ENCODE measurements around the gene YPEL4. TPM values are rescaled to one million over a fixed set of nuclear protein-coding genes. Genes with fewer than 3 reads are reported as not detected.

The YPEL4 gene
- total and polyA plus RNA-seq, 8 donors: 1.2 to 10.1 (median 6.7) TPM

DNA sequence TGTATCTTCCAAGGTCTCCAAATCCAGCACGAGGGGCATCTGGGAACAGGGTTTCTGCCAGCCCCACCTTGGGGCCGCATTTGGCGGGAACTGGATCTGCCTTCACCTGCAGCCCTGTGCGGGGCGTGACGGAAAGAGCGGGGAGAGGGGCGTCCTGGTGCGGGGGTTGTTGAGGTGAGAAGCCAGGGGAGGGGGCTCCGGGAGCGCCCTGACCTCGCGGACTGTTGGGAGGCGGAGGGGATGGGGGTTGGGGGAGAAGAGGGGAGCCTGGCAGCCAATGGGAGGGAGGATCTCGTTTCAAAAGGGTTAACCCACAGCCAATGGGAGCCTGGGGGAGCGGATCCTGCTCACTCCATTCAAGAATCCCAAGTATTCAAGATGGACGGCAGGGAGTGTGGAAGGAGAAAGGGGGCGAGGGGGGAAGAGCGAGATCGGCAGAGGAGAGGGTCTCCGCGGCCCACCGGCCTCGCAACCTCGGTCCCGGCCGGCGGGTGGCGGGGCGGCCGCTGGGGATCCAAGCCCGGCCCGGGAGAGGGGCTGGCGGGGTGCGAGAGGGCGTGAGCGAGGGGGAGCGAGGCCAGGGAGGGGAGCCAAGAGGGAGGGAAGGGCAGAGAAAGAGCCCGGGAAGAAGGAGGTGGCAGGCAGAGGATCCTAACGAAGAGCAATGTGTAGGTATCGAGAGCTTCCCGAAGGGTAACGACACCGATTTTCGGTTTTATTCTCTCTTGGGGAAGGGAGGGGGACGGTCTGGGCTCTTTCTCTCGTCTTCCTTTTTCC is 11.5 kb downstream of the YPEL4 start:
- DNase-seq (peak; percentile 75 to 94 (median 84)), ATAC-seq (peak; percentile 92)
- Histone ChIP-seq H3K27me3 (peaks cover 0 to 36% of the 10 kb centered on the region in 2 donors), H3K9me3 (no peaks in the 10 kb centered on the region), H3K4me3 (peak overlapping the region; percentile 62 to 65), H3K36me3 (no peaks in the 10 kb centered on the region), H3K27ac (peak overlapping the region; percentile 76 to 79), H3K4me1 (peaks cover 17 to 35% of the 10 kb centered on the region in 2 donors)
- intact Hi-C loops (cut with DNase I): no loop called here
- TF ChIP-seq, protein P1, sequence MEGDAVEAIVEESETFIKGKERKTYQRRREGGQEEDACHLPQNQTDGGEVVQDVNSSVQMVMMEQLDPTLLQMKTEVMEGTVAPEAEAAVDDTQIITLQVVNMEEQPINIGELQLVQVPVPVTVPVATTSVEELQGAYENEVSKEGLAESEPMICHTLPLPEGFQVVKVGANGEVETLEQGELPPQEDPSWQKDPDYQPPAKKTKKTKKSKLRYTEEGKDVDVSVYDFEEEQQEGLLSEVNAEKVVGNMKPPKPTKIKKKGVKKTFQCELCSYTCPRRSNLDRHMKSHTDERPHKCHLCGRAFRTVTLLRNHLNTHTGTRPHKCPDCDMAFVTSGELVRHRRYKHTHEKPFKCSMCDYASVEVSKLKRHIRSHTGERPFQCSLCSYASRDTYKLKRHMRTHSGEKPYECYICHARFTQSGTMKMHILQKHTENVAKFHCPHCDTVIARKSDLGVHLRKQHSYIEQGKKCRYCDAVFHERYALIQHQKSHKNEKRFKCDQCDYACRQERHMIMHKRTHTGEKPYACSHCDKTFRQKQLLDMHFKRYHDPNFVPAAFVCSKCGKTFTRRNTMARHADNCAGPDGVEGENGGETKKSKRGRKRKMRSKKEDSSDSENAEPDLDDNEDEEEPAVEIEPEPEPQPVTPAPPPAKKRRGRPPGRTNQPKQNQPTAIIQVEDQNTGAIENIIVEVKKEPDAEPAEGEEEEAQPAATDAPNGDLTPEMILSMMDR (IDR thresholded peaks at IDR 0.05): no peak

DNA sequence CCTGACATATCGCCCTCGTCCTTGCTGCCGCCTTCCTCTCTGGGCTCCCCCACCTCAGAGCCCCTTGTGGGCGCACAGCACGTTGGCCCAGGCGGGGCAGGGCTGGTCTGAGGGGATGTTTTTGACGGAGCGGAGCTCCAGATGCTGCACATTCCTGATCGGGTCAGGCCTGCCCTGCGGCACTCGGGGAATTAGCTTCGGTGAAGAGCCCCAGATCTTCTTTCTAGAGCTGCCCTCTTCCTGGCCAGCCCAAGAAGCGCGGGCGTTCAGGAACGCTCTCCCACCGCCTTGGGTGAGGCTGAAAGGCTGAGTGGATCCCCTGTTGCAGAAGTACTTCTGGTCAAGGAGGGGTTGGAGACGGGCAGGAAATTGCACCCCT is 12.1 kb downstream of the YPEL4 start:
- DNase-seq (no peak), ATAC-seq (peak; percentile 25)
- Histone ChIP-seq H3K27ac (peak overlapping the region in 1 of 2 donors; percentile 79), H3K9me3 (no peaks in the 10 kb centered on the region), H3K4me3 (peak overlapping the region; percentile 62 to 65), H3K27me3 (peaks cover 0 to 36% of the 10 kb centered on the region in 2 donors), H3K36me3 (no peaks in the 10 kb centered on the region), H3K4me1 (peaks cover 17 to 35% of the 10 kb centered on the region in 2 donors)
- TF ChIP-seq, protein P1 (IDR thresholded peaks at IDR 0.05): no peak
- intact Hi-C loops (cut with DNase I): no loop called here

DNA sequence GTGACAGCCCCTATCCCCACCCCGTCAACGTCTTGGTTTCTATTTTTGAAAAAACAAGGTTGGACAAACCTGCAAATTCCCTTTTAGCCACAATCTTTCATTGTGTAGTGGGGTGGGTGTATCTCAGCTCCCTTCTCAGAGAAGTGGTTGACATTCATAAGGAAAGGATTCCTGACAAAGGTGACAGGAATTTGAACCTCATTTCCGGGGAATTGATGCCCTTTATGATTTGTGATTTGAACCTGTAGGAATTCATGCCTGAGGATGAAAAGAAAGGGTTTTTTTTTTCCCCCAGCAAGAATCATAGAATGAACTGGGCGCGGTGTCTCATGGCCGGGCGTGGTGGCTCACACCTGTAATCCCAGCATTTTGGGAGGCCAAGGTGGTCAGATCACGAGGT is 14.5 kb downstream of the YPEL4 start:
- ATAC-seq (no peak), DNase-seq (no peak)
- no peak overlapping the region for H3K4me3 ChIP-seq
- H3K4me1 ChIP-seq: peaks cover 11 to 25% of the 10 kb centered on the region in 2 donors
- TF ChIP-seq, protein P1 (IDR thresholded peaks at IDR 0.05): no peak
- peaks cover 0 to 36% of the 10 kb centered on the region in 2 donors for H3K27me3 ChIP-seq
- intact Hi-C loops (cut with DNase I): no loop called here
- no peak overlapping the region for H3K27ac ChIP-seq
- H3K36me3 ChIP-seq: no peaks in the 10 kb centered on the region
- H3K9me3 ChIP-seq: no peaks in the 10 kb centered on the region

DNA sequence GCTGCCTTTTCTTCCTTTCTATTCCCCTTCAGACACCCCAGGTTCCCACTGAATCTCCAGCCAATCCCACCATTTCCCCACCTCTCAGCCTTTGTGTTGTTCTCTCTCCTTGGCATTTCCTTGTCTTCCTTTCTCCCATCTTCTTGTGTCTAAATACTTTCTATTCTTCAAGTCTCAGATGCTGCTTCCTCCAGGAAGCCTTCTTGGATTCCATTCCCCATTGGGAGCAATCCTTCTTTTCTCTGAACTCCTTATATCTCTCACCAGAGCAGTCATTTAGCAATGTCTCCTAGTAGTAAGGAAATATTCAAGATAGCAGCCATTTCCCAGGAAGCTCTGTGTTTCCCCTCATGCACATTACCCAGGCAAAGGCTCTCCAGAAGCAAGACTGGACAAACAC is 15.4 kb downstream of the YPEL4 start:
- DNase-seq (no peak), ATAC-seq (no peak)
- Histone ChIP-seq H3K4me3 (no peak overlapping the region), H3K9me3 (no peaks in the 10 kb centered on the region), H3K27me3 (peaks cover 0 to 27% of the 10 kb centered on the region in 2 donors), H3K4me1 (peaks cover 8 to 16% of the 10 kb centered on the region in 2 donors), H3K27ac (no peak overlapping the region), H3K36me3 (no peaks in the 10 kb centered on the region)
- intact Hi-C loops (cut with DNase I): no loop called here
- TF ChIP-seq, protein P1 (IDR thresholded peaks at IDR 0.05): no peak

DNA sequence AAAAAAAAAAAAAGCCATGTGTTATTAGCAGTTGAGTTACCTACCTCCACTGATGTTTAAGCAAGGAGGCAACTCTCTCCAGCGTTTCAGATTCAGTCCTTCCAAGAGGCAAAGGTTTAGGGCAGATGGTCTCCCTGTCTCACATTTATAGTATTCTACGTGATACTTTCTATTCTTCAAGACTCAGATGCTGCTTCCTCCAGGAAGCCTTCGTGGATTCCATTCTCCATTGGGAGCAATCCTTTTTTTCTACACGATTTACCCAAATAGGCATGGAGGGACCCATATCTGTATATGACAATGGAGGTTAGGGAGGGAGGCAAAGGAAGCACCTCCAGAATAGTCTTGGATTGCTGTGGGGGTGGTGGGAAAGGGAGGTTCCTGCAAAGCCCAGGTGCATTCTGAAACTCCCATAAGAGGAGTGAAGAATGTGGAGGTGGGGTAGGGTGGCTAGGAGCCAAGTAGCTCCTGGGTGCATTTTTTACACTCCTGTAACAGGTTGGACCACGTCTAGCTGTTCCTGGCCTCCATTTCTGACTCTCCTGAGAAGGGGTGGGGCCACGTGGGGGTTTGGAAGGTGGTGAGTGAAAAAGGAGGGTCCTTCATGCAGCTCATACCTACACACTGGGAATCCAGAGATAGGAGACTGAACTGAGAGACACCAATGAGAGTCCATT is 16.2 kb downstream of the YPEL4 start:
- intact Hi-C loops (cut with DNase I): no loop called here
- DNase-seq: no peak

More for the DNA sequence above, 16.2 kb downstream of the YPEL4 start:
- H3K27ac ChIP-seq: no peak overlapping the region
- peaks cover 6 to 11% of the 10 kb centered on the region in 2 donors for H3K4me1 ChIP-seq
- H3K27me3 ChIP-seq: peaks cover 0 to 19% of the 10 kb centered on the region in 2 donors
- H3K9me3 ChIP-seq: no peaks in the 10 kb centered on the region
- H3K36me3 ChIP-seq: no peaks in the 10 kb centered on the region
- no peak for ATAC-seq
- TF ChIP-seq, protein P1 (IDR thresholded peaks at IDR 0.05): no peak
- no peak overlapping the region for H3K4me3 ChIP-seq

Data from left lung (tissue), 10 donors.